Measurements from ENCODE around the gene HAUS7. TPM values are rescaled to one million over a fixed set of nuclear protein-coding genes. Genes with fewer than 3 reads are reported as not detected.

The HAUS7 gene
- total and polyA plus RNA-seq, 4 donors = 11.3 to 42.9 (median 28.0) TPM

DNA sequence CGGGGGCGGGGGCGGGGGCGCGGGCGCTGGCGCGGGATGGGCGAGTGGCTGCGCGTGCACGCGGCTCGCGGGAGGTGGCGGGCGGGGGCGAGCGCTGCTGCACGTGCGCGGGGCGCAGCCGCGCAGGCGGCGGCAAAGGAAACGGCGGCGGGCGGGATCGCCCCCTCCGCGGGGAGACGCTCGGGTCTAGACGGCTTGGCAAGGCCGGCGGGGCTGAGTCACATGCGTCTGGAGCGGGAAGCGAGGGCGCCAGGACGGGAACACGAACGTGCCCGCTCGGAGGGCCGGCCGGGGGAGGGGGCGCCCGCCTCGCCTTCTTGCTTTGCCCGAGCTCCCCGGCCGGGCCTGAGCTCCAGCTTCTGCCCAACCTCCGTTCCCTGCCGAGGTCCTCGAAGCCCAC, 4.3 kb upstream of the HAUS7 start:
- Histone ChIP-seq H3K27me3 (ENCODE audit: control insufficient read depth in 3 of 3, insufficient read depth in 3 of 3, low read length in 2 of 3) (no peaks in the 10 kb centered on the region), H3K9ac (ENCODE audit: insufficient read depth in 1 of 2, low read length in 2 of 2) (no peak overlapping the region), H3K4me1 (ENCODE audit: control insufficient read depth in 5 of 5, insufficient read depth in 5 of 5, low read length in 5 of 5) (peaks cover 0 to 32% (median 11%) of the 10 kb centered on the region in 5 donors), H3K9me3 (ENCODE audit: control insufficient read depth in 4 of 4, insufficient read depth in 3 of 4, low read length in 3 of 4) (peaks cover 0 to 5% (median under 1%) of the 10 kb centered on the region in 4 donors), H3K27ac (ENCODE audit: low read depth in 1 of 2, low read length in 1 of 2) (no peak overlapping the region), H3K36me3 (ENCODE audit: control insufficient read depth in 4 of 4, insufficient read depth in 4 of 4, low read length in 4 of 4) (no peaks in the 10 kb centered on the region), H3K4me3 (no peak overlapping the region)
- TF ChIP-seq, protein P1, sequence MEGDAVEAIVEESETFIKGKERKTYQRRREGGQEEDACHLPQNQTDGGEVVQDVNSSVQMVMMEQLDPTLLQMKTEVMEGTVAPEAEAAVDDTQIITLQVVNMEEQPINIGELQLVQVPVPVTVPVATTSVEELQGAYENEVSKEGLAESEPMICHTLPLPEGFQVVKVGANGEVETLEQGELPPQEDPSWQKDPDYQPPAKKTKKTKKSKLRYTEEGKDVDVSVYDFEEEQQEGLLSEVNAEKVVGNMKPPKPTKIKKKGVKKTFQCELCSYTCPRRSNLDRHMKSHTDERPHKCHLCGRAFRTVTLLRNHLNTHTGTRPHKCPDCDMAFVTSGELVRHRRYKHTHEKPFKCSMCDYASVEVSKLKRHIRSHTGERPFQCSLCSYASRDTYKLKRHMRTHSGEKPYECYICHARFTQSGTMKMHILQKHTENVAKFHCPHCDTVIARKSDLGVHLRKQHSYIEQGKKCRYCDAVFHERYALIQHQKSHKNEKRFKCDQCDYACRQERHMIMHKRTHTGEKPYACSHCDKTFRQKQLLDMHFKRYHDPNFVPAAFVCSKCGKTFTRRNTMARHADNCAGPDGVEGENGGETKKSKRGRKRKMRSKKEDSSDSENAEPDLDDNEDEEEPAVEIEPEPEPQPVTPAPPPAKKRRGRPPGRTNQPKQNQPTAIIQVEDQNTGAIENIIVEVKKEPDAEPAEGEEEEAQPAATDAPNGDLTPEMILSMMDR (IDR thresholded peaks at IDR 0.05; ENCODE audit: control extremely low read depth, extremely low read depth) = no peak
- ATAC-seq (ENCODE audit: insufficient read depth, low FRiP score) (no peak), DNase-seq (peak; percentile 75 to 90 (median 80))
- WGBS, 2 donors = 32% methylated on average over 59 of the region's 59 CpGs; no CpG with 5 or more reads in 1 of the 2 donors

DNA sequence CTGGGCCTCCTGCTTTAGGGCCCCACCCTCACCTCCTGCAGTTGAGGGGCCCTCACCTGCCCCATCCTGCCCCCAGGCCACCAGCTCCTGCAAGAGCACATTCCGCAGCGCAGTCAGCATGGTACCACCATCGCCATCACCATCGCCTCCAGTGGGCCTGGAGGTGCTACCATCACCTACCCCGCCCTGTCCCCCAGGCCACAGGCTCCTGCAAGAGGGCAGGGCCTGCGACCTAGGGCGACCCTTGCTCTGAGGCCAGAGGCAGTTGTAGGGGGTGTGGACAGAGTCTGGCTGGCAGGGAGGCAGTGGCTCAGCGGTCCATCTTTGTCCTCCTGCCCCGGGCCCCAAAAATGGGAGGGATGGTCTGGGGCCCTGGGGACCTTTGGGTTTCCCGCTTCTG, 3.9 kb upstream of the HAUS7 start:
- no peak overlapping the region for H3K9ac ChIP-seq (ENCODE audit: insufficient read depth in 1 of 2, low read length in 2 of 2)
- H3K36me3 ChIP-seq (ENCODE audit: control insufficient read depth in 4 of 4, insufficient read depth in 4 of 4, low read length in 4 of 4) = no peaks in the 10 kb centered on the region
- peaks cover 0 to 5% (median under 1%) of the 10 kb centered on the region in 4 donors for H3K9me3 ChIP-seq (ENCODE audit: control insufficient read depth in 4 of 4, insufficient read depth in 3 of 4, low read length in 3 of 4)
- WGBS, 2 donors = 83 to 85% methylated on average over 9 to 10 of the region's 10 CpGs
- peaks cover 0 to 37% (median 11%) of the 10 kb centered on the region in 5 donors for H3K4me1 ChIP-seq (ENCODE audit: control insufficient read depth in 5 of 5, insufficient read depth in 5 of 5, low read length in 5 of 5)
- DNase-seq (no peak), ATAC-seq (ENCODE audit: insufficient read depth, low FRiP score) (no peak)
- H3K27ac ChIP-seq (ENCODE audit: low read depth in 1 of 2, low read length in 1 of 2) = no peak overlapping the region
- no peak overlapping the region for H3K4me3 ChIP-seq
- TF ChIP-seq, protein P1 (IDR thresholded peaks at IDR 0.05; ENCODE audit: control extremely low read depth, extremely low read depth) = no peak
- no peaks in the 10 kb centered on the region for H3K27me3 ChIP-seq (ENCODE audit: control insufficient read depth in 3 of 3, insufficient read depth in 3 of 3, low read length in 2 of 3)

DNA sequence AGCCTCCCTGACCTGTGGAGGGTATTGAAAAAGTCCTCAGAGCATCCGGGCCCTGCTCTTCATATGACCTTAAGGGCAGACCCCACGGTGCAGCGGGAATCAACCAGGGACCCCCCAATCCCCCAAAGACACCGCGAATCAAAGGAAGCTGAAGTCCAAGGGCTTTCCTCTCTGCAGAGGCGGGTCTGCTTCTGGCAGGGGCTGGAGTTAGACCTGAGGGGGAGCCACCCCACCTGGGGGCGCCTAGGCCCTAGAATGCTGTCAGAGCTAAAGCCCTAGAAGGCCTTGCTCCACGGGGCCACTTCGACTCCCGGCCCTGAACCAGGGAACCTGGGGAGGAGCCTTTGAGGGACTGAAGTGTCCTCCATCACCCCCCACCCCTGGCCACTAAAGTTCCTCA, 2.8 kb upstream of the HAUS7 start:
- Histone ChIP-seq H3K4me3 (no peak overlapping the region), H3K36me3 (ENCODE audit: control insufficient read depth in 4 of 4, insufficient read depth in 4 of 4, low read length in 4 of 4) (no peaks in the 10 kb centered on the region), H3K9me3 (ENCODE audit: control insufficient read depth in 4 of 4, insufficient read depth in 3 of 4, low read length in 3 of 4) (peaks cover 0 to 4% (median under 1%) of the 10 kb centered on the region in 4 donors), H3K27ac (ENCODE audit: low read depth in 1 of 2, low read length in 1 of 2) (no peak overlapping the region), H3K27me3 (ENCODE audit: control insufficient read depth in 3 of 3, insufficient read depth in 3 of 3, low read length in 2 of 3) (no peaks in the 10 kb centered on the region), H3K9ac (ENCODE audit: insufficient read depth in 1 of 2, low read length in 2 of 2) (no peak overlapping the region), H3K4me1 (ENCODE audit: control insufficient read depth in 5 of 5, insufficient read depth in 5 of 5, low read length in 5 of 5) (peaks cover 0 to 37% (median 11%) of the 10 kb centered on the region in 5 donors)
- TF ChIP-seq, protein P1 (IDR thresholded peaks at IDR 0.05; ENCODE audit: control extremely low read depth, extremely low read depth) = no peak
- 93 to 97% methylated on average over 8 to 10 of the region's 10 CpGs for WGBS, 2 donors
- no peak for ATAC-seq (ENCODE audit: insufficient read depth, low FRiP score)
- DNase-seq = no peak

All from lung (tissue), 12 donors.